Upper lobe of right lung (tissue), 1 donor: ENCODE data around the gene RUNX1. TPM values are rescaled to one million over a fixed set of nuclear protein-coding genes. Genes with fewer than 3 reads are reported as not detected.

Source experiments
- ATAC-seq: fragments of 200-7000 bp; cut with Tn5 transposase; one replicate; pipeline ENCODE4 v1.9.1; 2020; ENCODE audit warnings: mild to moderate bottlenecking, moderate library complexity
- DNase-seq: peaks from one replicate; pipeline ENCODE4 v3.0.0-alpha.2; 2020
- H3K27ac ChIP-seq: fragments of 200-600 bp; one replicate; pipeline ENCODE4 v1.8.0; 2022
- H3K27me3 ChIP-seq: fragments of 200-600 bp; one replicate; pipeline ENCODE4 v1.8.0; 2022; ENCODE audit warnings: mild to moderate bottlenecking
- H3K36me3 ChIP-seq: fragments of 200-600 bp; one replicate; pipeline ENCODE4 v1.8.0; 2022
- H3K4me1 ChIP-seq: fragments of 200-600 bp; one replicate; pipeline ENCODE4 v1.8.0; 2022
- H3K4me3 ChIP-seq: fragments of 200-600 bp; one replicate; pipeline ENCODE4 v1.8.0; 2022; ENCODE audit warnings: mild to moderate bottlenecking
- H3K9me3 ChIP-seq: fragments of 200-600 bp; one replicate; pipeline ENCODE4 v1.8.0; 2022
- CTCF ChIP-seq: fragments of 200-600 bp; IDR thresholded peaks from one replicate; pipeline ENCODE4 v1.8.0; 2022; ENCODE audit warnings: antibody characterized with exemption
- intact Hi-C: fragments of 100-400 bp; cut with DNase I; formaldehyde crosslinking; loops from one replicate; pipeline ENCODE4 v1.11.0; 2022
- total RNA-seq: library from RNA; stranded (reverse); fragmentation: NEBNext Ultra II Directional; extraction: Animal tissue kit (Norgen Biotek cat#: 25700); gene quantifications from one replicate; pipeline ENCODE4 v1.2.1, GENCODE V29; 2021
- donor health status: DM: no; HTN: yes; CAD: no; lungs with severe emphysema.

The RUNX1 gene
- total RNA-seq, 1 donor from 2014 or later = 86.9 TPM

GRCh38 chr21:34794686-34795085, 254.4 kb downstream of the RUNX1 start:
- Histone ChIP-seq H3K4me3 (no peak overlapping the region), H3K36me3 (peaks cover 75% of the 10 kb centered on the region), H3K27me3 (no peaks in the 10 kb centered on the region), H3K4me1 (peaks cover 15% of the 10 kb centered on the region), H3K9me3 (no peaks in the 10 kb centered on the region), H3K27ac (peak overlapping the region; percentile 52)
- no peak for TF ChIP-seq CTCF
- ATAC-seq (no peak), DNase-seq (no peak)
- intact Hi-C loops = no loop called here

DNA sequence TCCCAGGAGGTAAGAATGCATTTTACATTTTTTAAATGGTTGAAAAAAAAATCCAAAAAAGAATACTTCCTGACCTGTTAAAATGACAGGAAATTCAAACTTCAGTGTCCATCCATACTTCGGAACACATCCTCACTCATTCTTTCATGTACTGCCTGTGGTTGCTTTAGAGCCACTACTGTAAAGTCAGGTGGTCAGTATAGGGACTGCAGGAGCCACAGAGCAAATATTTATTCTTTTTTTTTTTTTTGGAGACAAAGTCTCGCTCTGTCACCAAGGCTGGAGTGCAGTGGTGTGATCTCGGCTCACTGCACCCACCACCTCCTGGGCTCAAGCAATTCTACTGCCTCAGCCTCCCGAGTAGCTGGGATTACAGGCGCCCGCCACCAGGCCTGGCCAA, 255.6 kb downstream of the RUNX1 start:
- no peak for ATAC-seq
- intact Hi-C loops = no loop called here
- peaks cover 63% of the 10 kb centered on the region for H3K36me3 ChIP-seq

DNA sequence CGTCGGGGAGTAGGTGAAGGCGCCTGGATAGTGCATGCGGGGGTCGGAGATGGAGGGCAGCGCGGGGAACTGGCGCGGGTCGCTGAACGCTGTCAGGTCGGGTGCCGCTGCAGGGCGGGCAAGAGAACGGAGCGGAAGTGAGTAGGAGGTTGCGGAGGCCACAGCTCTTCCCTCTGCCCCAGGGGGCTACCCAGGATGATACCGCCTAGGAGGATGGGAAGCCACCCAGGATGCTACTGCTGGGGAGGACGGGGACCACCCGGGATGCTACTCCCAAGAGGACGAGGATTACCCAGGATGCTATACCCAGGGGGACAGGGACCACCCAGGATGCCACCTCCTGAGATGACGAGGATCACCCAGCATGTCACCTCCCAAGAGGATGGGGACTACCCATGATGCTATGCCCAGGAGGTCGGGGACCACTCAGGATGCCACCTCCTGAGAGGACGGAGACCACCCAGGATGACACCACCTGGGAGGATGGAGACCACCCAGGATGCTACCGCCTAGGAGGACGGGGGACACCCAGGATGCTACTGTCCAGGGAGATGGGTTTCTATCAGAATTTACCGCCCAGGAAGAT, 256.5 kb downstream of the RUNX1 start:
- Histone ChIP-seq H3K27ac (no peak overlapping the region), H3K4me1 (peaks cover 15% of the 10 kb centered on the region), H3K27me3 (no peaks in the 10 kb centered on the region), H3K4me3 (no peak overlapping the region), H3K36me3 (peaks cover 54% of the 10 kb centered on the region), H3K9me3 (no peaks in the 10 kb centered on the region)
- intact Hi-C loops = no loop called here
- no peak for TF ChIP-seq CTCF
- DNase-seq = no peak
- ATAC-seq = peak; percentile 18

More for the DNA sequence above, 255.6 kb downstream of the RUNX1 start:
- peaks cover 15% of the 10 kb centered on the region for H3K4me1 ChIP-seq
- H3K4me3 ChIP-seq = no peak overlapping the region
- H3K27me3 ChIP-seq = no peaks in the 10 kb centered on the region
- no peaks in the 10 kb centered on the region for H3K9me3 ChIP-seq
- H3K27ac ChIP-seq = no peak overlapping the region
- TF ChIP-seq CTCF = no peak
- DNase-seq = no peak

- Histone ChIP-seq H3K4me3 (no peak overlapping the region), H3K27ac (no peak overlapping the region), H3K36me3 (peaks cover 47% of the 10 kb centered on the region), H3K9me3 (no peaks in the 10 kb centered on the region), H3K27me3 (no peaks in the 10 kb centered on the region), H3K4me1 (peaks cover 15% of the 10 kb centered on the region)
- DNase-seq = peak; percentile 59
- TF ChIP-seq CTCF = no peak
- ATAC-seq = peak; percentile 19
- intact Hi-C loops = no loop called here
Measured at GRCh38 chr21:34791776-34792503, 257.2 kb downstream of the RUNX1 start.

GRCh38 chr21:34790834-34791233, 258.3 kb downstream of the RUNX1 start:
- Histone ChIP-seq H3K27ac (no peak overlapping the region), H3K4me1 (peaks cover 7% of the 10 kb centered on the region), H3K36me3 (peaks cover 36% of the 10 kb centered on the region), H3K9me3 (no peaks in the 10 kb centered on the region), H3K4me3 (no peak overlapping the region), H3K27me3 (no peaks in the 10 kb centered on the region)
- DNase-seq (no peak), ATAC-seq (no peak)
- intact Hi-C loops = no loop called here
- no peak for TF ChIP-seq CTCF
